Activated CD8-positive, alpha-beta memory T cell treated with anti-CD3 and anti-CD28 coated beads for 4 hours (primary cell): ENCODE results near the gene CALB2.
"Not testable (repeated sequence)": the region's sequence is repeated elsewhere in the genome, so short reads cannot be mapped to it uniquely, and the experiment has no call there.

ENCODE experiments used
- DNase-seq, 2 donors: peaks; one replicate each; pipeline ENCODE4 v3.0.0-alpha.2; 2020; ENCODE audit warnings: low read depth in 2 of 2

CALB2 gene

DNA sequence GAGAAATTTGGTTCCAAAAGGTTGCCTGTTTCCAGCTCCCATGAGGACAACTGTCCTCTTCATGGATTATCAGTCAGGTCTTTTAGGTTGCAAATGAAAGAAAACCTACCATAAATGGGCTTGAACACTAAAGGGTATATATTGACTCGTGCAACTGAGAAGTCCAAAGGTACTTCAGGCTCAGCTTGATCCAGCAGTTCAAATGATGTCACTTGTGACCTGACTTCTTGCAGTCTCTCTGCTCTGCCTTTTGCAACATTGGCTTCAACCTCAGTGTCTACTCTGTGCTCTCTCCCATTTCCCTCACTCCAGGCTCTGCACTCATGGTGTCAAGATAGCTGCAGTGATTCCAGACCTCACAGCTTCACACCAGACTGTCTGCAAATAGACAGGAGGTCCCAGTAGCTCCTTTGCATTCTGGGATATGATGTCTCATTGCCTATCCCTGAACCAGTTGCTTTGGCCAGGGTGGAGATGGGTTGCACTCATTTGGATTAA lies 5.5 kb upstream of the CALB2 start:
- no peak for DNase-seq

DNA sequence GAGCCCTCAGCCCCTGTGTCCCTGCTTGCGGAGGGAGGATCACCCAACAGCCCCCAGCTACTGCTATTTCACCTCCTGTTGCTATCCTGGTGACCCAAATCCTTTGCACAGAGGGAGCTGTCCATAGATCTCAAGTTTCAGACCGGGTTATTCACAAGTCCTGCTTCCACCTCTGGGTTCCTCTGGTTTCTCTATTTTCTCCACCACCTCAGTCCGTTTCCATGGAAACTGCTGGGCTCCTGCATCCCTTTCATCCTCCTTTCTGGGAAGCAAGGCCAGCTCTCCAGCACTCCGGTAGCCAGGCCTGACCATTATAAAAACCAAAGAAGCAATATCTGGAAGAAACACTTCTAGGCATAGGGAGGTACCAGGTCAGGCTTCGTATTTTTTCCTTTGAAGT lies 4.8 kb upstream of the CALB2 start:
- no peak for DNase-seq

DNA sequence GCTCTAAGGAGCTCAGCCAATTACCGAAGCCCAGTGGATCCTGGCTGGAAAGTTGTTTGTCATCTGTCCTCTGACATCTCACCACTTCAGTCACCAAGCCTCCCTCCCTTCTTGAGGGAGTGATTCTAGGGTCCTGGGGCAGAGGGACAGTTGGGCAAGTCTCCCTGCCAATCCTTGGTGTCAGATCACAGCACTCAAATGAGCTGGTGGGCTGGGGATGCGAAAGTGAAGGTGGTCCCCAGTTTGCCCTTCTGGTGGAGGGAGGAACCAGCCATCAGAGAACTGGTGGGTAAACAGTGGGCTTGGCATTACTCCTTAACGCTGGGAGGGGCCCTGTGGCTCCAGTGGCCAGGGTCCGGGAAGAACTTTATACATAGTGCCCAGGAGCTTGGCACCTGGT lies 4.4 kb upstream of the CALB2 start:
- DNase-seq, result no peak

DNA sequence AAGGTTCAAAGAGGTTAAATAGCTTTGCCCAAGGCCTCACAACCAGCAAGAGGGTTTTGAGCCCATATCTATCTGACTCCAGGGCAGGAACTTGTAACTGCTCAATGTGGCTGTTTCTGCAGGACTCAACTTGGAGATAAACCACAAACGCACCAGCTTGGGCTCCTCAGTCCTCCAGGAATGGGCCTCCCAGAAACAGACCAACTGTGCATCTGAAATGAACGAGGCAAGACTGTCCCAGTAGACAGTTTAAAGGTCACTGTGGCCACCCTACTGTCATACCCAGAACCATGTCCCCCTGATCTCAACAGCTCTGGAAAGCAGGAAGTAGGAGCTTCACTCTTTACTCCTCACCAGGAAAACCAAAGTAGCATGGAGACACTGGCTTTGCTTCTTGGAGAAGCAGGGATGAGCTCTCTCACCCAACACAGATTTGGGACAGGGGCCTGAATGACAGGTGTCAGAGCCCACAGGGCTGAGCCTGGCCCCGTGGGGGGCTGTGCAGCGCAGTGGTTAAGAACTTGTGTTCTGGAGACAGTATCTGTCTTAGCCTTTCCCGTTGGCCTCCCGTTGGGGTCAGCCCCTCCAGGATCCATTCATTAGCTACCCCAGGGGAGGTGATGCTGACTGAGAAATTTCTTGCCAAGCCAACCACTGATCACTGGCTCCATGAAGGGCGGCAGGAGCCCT lies 2.3 kb upstream of the CALB2 start:
- DNase-seq, result no peak

DNA sequence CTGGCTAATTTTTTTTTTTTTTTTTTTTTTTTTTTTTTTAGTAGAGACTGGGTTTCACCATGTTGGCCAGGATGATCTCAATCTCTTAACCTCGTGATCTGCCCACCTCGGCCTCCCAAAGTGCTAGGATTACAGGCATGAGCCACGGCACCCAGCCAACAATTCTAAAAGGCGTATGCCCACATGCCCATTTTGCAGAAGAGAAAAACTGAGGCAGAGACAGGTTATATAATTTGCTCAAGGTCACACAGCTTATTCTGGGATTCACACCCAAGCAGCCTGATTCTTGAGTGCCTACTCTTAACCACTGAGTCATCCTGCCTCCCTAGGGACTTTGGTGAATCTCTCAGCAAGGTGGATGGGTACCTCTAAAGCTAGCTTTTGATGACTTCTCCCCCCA lies 1.6 kb upstream of the CALB2 start:
- DNase-seq, result not testable (repeated sequence)

DNA sequence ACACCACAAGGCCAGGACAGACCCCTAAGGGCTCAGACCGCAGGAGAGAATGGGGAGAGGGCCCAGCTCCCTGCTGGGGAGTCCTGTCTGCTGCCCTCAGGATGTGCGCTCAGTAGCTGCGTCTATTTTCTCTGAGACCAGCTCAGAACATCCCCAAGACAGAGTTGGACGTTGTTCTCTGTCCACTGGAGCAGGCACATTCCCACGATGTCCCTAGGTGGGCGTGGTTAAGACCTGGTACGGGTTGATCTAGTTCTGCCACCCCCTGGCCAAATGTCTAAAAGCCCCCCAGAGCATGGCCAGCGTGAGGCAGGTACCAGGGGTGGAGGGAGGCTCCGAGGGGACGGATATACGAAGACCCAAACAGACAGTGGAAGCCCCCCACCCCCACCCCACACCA lies 842 bp upstream of the CALB2 start:
- DNase-seq, result no peak

DNA sequence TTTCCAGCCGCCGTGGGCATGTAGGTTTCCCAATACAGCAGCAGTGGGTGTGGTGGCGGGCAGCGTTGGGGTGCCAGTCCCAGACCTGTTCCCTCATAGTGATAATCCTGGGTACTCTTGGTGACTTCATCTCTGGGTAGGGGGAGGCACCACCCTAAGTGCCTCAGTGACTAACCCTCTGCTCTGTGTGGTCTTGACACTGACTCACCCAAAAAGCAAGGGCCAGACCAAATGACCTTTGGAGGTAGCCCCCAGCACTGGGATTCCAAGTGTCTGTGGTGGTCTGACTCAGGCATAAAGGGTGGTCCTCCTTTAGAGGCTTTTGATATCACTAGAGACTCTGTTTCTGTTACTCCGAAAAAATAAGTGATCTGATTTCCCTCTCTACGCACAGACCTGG lies 908 bp downstream of the CALB2 start:
- no peak for DNase-seq

DNA sequence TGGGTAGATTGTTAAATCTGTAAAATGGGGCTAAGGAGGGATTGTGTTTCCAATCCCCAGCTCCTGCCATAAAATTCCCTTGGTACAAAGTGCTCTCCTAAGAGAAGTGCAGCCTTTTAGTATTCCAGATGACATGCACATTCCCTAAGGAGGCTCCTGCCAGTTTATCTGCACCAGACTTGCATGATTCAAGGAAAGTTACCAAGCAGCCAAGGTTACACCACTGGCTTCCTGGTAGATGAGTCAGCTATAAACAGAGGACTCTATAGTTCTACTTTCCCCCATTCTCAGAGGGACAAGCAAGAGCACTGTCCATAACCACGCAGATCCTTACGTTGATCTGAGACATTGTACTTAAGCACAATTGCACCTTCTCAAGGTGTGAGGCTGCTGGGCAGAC lies 1.9 kb downstream of the CALB2 start:
- DNase-seq, result no peak

DNA sequence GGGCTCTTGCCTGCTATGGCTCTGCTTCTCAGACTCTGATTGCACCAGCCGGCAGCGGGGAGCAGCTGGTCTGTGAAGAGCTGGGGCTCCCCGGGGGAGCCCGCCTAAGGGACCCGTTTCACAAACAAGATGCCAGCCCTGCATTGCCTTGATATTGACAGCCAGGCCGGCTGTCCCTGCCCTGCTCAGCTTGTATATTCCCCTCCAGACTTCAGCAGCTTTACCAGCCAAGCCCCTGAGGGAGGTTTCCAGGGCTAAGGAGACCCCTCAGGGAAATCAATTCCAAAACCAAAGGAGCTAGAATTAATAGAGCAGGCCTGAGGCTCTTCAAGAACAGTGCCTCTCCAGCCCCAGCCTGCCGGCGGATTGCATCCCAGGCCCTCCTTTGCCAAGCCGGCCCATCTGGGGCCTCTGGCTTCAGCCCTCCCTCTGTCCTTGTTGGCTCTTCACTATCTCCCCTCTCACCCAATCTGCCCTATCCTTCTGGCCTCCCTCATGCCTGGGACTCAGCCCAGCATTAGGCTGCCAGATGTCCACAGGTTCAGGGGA lies 5.7 kb downstream of the CALB2 start:
- DNase-seq, result no peak

DNA sequence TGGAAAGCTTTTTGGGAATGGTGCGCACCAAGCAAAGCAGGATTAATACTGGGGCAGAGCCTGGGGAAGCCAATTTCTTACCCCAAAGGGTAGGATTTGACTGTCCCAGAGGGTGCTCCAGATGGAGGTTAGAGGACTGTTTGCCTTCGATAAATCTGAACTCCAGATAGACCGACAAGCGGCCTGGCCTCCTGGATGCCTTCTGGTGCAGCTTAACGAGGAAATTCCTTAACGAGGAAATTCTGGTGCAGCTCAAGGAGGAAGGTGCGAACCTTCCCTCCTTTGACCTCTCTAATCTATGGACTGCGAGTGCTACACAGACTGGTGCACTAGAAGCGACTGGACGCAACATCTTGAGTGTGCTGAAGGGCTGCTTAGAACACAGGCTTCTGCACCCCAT lies 6.5 kb downstream of the CALB2 start:
- DNase-seq, result no peak

DNA sequence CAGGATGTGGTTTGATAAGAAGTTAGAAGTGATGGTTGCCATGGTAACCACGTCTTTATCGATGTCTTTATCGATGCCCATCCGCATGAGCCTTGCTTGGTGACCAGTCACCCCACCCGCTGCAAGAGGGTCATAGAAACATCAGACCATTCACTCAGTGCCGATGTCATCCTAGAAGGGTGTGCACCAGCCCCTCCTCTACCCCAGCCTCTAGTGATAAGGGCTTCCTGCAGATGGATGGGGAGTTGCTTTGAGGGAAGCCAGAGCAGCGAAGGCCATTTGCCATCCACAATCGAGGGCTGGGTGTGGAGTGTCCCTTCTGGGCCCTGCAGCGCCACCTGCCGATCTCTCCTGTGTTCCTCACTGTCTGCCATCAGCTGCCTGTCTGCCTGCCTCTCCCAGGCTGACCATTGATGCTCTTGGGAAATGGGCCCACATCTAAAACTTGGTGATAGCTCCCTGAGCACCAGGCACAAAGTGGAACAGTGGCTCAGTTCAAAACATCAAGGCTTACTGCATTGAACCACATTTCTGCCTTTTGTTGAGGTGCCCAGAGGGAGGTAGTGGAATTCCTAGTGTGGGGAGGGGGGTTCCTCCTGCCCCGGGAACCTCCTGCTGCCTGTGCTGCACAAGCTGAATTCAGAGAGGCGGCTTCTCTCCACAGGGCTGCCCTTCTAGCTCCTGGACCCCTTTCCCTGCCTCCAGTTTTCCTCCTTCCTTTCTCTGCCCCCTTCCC lies 8.9 kb downstream of the CALB2 start:
- no peak for DNase-seq

DNA sequence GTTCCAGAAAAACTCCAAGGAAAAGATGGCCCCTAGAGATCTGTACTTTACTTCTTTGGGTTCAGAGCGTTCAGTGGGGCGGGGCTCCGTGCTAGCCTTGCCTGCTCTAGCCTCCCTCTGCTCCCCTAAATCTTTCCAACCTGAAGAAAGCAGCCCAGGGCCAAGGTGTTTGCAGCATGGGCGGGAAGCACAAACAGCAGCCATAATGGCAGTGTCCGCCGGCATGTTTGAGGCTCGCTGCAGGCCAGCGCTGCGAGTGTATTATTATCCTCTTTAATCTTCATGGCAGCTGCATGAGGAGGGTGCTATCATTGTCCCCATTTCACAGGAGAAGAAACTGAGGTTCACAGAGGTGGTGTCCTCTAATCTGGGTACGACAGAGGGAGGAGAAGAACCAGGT lies 10.4 kb downstream of the CALB2 start:
- no peak for DNase-seq

DNA sequence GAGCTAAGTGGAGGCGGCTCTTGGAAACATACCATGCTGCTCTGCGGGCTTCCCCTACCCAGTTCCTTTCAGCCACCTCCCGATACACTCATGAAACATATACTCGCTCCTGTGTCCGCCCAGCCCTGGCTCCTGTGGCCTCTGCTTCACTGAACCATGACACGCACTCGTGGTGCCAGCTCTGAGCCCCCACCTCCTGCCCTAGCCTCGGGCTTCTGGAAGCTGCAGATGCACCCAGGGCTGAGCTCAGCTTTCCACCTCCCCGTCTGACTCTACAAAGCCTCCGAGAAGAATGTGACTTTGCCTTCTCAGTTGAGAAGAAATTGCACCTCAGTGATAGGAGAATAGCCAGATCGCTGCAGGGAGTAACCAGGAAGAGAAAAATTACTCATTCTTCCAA lies 11.0 kb downstream of the CALB2 start:
- DNase-seq, result no peak

DNA sequence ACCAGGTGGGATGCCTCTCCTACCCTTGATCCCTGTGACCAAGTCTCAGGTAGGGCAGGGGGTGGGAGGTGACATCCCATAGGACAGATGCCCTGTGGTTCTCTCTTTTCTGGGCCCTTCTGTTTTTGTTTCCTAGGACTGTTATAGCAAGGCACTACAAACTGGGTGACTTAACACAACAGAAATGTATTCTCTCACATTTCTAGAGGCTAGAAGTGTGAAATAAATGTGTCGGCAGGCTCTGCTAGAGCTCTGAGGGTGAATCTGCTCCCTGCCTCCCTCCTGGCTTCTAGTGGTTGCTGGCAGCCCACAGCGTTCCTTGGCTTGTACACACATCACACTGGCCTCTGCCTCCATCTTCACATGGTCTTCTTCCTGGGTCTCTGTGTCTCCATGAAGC lies 12.7 kb downstream of the CALB2 start:
- DNase-seq, result no peak

DNA sequence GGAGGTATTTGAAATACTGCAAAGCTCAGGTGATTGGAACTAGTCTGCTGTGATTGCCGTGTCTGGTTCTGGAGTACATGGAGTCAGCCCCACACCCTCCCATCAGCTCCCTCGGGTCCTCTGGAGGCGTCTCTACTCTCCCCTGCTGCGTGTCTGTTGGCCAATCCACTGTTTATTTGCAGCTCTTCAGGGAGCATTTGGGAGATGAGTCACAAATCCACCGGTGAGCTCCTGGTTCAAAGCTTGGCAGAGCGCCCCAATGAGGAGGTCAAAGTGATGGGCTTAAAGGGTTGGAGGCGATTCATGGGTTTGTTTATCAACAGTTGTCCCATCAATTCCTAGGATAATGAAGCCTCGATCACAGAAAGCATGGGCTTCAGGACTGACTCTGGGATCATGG lies 14.6 kb downstream of the CALB2 start:
- no peak for DNase-seq

DNA sequence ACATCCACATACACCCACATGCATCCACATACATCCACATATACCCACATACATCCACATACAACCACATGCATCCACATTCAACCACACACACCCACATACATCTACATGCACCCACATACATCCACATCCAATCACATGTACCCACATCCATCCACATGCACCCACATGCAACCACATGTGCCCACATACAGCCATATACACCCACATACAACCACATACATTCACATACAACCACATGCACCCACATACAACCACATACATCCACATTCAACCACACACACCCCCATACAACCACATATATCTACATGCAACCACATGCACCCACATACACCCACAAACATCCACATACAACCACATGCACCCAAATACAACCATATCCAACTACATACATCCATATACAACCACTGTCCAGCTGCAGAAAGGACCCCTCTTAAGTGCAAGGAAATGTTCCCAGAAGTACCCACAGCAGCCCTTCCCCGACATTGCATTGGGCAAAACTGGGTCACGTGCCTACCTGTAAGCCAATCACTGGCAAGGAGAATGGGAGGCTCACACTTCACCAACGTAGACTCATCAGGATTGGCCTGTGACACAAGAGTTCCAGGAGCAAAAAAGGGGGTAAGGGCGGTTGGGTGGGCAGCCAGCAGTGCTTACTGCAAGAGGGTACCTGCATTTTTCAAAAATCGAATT lies 18.1 kb downstream of the CALB2 start:
- no peak for DNase-seq

DNA sequence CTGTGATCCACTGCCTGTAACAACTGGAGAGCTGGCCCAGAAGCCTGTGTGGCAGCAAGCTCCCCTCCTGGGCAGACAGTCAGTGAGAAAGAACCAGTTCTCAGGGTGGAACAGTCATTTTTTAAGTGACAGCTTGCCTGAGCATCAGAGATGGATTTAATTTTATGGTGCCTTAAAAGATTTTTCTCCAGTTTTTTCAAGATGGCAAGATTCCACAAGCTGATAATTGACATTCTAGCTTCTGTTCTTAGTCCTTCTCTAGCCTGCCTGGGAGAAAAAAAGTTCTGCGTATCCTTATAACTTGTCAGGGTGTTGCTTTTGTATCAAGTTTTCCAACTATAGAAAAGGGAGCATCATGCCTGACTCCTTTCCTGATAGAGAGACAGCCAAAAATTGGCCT lies 21.2 kb downstream of the CALB2 start:
- no peak for DNase-seq

DNA sequence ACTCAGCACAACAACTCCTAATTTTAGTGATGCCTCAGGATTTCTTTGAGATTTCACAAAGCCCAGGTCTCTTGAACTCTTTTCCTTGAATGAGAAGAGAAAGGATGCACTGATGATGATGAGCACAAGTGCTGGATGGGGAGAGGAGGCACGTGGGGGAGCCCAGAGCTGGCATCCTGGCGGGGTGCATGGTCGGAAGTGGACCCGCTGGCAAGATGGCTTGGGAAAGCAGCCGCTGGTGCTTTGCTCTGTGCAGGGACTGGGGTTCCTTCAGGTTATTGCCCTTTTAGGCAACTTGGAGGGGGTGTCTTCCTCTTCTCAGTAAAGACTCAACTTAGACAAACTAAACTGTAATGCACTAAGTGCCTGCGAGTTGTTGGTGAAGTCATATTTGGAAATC lies 22.3 kb downstream of the CALB2 start:
- no peak for DNase-seq

DNA sequence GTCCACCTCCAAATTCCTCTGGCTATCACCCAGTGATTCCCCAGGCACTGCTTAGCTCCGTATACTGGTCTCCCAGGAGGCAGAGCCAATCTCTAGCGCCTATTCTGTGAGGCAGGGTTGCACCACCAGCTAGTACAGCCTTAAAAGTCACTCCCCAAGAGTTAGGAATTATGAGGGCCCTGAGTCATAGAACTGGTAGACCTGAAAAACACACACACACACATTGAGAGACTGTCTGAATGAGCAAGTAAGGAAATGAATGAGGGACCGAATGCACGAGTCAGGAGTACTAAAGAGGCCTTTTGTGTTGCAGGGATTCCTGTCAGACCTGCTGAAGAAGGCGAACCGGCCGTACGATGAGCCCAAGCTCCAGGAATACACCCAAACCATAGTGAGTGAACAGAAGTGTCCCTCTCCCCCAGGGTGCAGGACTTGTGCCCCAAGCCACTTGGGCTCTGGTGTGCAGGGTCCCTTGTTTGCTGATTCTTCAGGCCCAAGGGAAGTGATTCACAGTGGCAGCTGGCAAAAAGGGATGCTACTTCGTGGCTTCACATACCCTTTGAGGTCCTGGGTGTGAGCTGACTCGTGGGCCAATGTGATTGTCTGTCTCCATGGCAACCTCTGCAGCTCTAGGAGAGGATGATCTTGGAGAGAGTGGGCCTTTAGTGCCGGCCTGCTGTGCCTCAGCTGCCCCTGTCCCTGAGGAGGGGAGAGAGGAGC lies 24.7 kb downstream of the CALB2 start:
- no peak for DNase-seq

DNA sequence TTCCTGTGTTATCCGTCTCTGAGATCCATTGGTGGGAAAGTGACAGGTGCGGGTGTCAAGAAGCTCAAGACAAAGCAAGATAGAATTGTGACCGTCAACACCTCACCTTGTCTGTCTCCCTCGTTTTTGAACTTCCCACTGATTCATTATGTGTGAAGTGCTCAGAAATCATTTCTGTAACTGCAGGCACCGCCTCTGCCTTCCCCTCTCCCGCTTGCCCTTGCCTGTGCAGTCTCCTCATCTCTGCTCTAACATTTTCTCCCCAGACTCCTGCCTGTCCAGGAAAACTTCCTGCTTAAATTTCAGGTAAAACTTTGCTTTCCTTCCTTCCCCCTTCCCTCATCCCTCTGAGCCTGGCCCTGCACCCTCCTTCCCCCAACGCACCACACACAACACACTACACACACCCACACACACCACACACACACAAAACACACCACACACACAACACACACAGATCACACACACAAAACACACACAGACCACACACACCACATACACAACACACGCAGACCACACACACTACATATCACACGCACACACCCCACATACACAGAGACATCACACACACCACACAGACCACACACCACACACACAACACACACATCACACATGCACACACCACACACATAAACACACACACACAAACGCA lies 25.7 kb downstream of the CALB2 start:
- no peak for DNase-seq

DNA sequence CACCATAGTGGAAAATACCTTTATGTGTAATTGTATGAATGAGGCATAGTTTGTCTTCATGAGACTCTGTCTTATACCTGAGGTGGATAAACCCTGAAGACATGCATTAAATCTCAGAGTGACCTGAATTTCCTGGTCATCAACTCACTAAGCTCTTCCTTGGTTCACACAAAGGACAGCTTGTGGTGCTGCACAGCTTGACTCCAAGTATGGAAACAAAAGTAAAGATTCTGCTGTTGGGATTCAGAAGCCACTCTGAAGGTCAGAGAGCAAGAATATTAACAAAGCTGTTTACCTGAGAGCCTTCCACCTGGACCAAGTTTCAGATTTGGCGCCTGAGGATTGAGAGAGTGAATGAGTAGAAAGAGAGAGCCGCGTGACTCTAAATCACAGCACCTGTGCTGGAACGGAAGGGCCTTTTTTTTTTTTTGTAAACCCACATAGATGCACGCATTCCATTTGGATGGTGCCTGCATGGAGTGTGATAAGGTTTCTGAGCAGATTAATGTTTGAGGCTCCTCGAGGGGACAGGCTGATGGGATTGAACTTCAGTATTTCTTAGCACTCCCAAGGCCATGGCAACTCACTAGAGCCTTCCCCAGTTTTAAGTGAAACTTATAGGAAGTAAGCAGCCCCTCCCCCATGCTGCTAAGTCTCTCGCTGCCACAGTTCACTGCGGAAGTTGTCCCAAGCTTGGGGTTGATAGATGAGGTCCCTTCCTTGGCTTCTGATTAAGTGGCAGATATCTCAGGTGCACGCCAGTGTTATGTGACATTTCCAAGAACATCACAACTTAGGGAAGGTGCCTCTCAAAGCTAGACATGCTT lies 28.7 kb downstream of the CALB2 start:
- DNase-seq, result no peak
